HCT116 (cell line): Measurements from ENCODE around the gene ZWILCH. TPM values are rescaled to one million over a fixed set of nuclear protein-coding genes. Genes with fewer than 3 reads are reported as not detected.
A peak's percentile ranks its signal among the peaks of the same experiment; 100 is the strongest.

ENCODE experiments used
- ATAC-seq: fragments of 200-7000 bp; cut with Tn5 transposase; 2 replicates; pipeline ENCODE4 v1.9.1; 2020; ENCODE audit warnings: mild to moderate bottlenecking, moderate library complexity
- BruUV-seq: library from RNA; stranded (reverse); fragments of 400-500 nt; replicated peaks from 2 replicates; lab custom pipeline; 2021; lab: Mats Ljungman, UMichigan
- CTCF ChIA-PET: fragments of 300-600 bp; sonication (Branson Sonifier 250); formaldehyde crosslinking; loops from one replicate; lab custom pipeline; 2021; ENCODE audit warnings: antibody characterized with exemption; lab: Charles Lee
- POLR2A ChIA-PET: fragments of 300-600, 350-600 bp; sonication (Branson Sonifier 250); formaldehyde crosslinking; loops from one replicate; lab custom pipeline; 2021; ENCODE audit warnings: antibody characterized with exemption; lab: Charles Lee
- RAD21 ChIA-PET, 2 experiments: fragments of 300-600 bp; sonication (Branson Sonifier 250); formaldehyde crosslinking; loops; one replicate each; lab custom pipeline; 2023; ENCODE audit warnings: low total read pairs in 2 of 2; ENCODE audit not compliant: uncharacterized antibody in 2 of 2, unreplicated experiment in 2 of 2, low non-redundant PET in 1 of 2; lab: Charles Lee
- DNase-seq: peaks from one replicate; pipeline ENCODE4 v3.0.0-alpha.2; 2010; ENCODE audit warnings: low read depth, low spot score
- H2AFZ ChIP-seq: fragments of 200-600 bp; shearing (Covaris generic), sonication (generic); 2 replicates; pipeline ENCODE4 v1.6.1; 2017; ENCODE audit warnings: low read depth, mixed run types, mixed read lengths, antibody characterized with exemption, low read length; ENCODE audit not compliant: poor library complexity, severe bottlenecking
- H3K27ac ChIP-seq: 2 replicates; pipeline ENCODE4 v1.5.1; 2012; ENCODE audit warnings: low read depth, low read length
- H3K27me3 ChIP-seq: fragments of 200-600 bp; sonication (generic); 2 replicates; pipeline ENCODE4 v1.6.1; 2016; ENCODE audit warnings: mixed run types, low read length, mixed read lengths; ENCODE audit not compliant: insufficient read depth
- H3K36me3 ChIP-seq, 2 experiments: fragments of 200-500 bp in 1 of 2; fragments of 200-600 bp in 1 of 2; sonication (Bioruptor generic) in 1 of 2; sonication (generic) in 1 of 2; 2 replicates each; pipeline versions ENCODE4 v1.5.1 to v1.6.1; 2014 to 2016; ENCODE audit warnings: low read length in 2 of 2, inconsistent platforms in 1 of 2, mixed read lengths in 1 of 2, mixed run types in 1 of 2; ENCODE audit not compliant: insufficient read depth in 2 of 2, control insufficient read depth in 1 of 2
- H3K4me1 ChIP-seq, 2 experiments: fragments of 200-600 bp in 1 of 2; sonication (generic) in 1 of 2; 2 replicates each; pipeline versions ENCODE4 v1.5.1 to v1.6.1; 2012 to 2017; ENCODE audit warnings: low read length in 2 of 2, inconsistent platforms in 1 of 2, mild to moderate bottlenecking in 1 of 2, mixed read lengths in 1 of 2, mixed run types in 1 of 2, moderate library complexity in 1 of 2; ENCODE audit not compliant: insufficient read depth in 2 of 2, control insufficient read depth in 1 of 2
- H3K4me2 ChIP-seq: fragments of 200-600 bp; sonication (generic); 2 replicates; pipeline ENCODE4 v1.6.1; 2017; ENCODE audit warnings: mixed run types, low read length, mixed read lengths
- H3K4me3 ChIP-seq, 2 experiments: fragments of 200-600 bp in 1 of 2; sonication (generic) in 1 of 2; replicated peaks in 1 of 2; 2 replicates each; pipeline ENCODE4 v1.5.1; 2011 to 2016; ENCODE audit warnings: low read length in 2 of 2, control low read depth in 1 of 2, low read depth in 1 of 2, mild to moderate bottlenecking in 1 of 2, mixed read lengths in 1 of 2, mixed run types in 1 of 2
- H3K79me2 ChIP-seq: fragments of 200-600 bp; sonication (generic); 2 replicates; pipeline ENCODE4 v1.6.1; 2017; ENCODE audit warnings: mild to moderate bottlenecking, mixed run types, low read length, moderate library complexity, mixed read lengths; ENCODE audit not compliant: insufficient read depth
- H3K9ac ChIP-seq: fragments of 200-600 bp; sonication (generic); 2 replicates; pipeline ENCODE4 v1.6.1; 2016; ENCODE audit warnings: low read length, mixed read lengths
- H3K9me2 ChIP-seq: fragments of 200-600 bp; sonication (generic), shearing (Covaris generic); 2 replicates; pipeline ENCODE4 v1.6.1; 2017; ENCODE audit warnings: mixed run types, mild to moderate bottlenecking, moderate library complexity; ENCODE audit not compliant: insufficient read depth
- H3K9me3 ChIP-seq, 2 experiments: fragments of 200-500 bp in 1 of 2; fragments of 200-600 bp in 1 of 2; sonication (Bioruptor generic) in 1 of 2; sonication (generic) in 1 of 2; 2 replicates each; pipeline ENCODE4 v1.6.1; 2014 to 2017; ENCODE audit warnings: low read length in 2 of 2, mixed read lengths in 2 of 2, inconsistent platforms in 1 of 2, low read depth in 1 of 2, mild to moderate bottlenecking in 1 of 2, mixed run types in 1 of 2, moderate library complexity in 1 of 2; ENCODE audit not compliant: control insufficient read depth in 1 of 2, insufficient read depth in 1 of 2
- H4K20me1 ChIP-seq: fragments of 200-600 bp; sonication (generic), shearing (Covaris generic); 2 replicates; pipeline ENCODE4 v1.6.1; 2017; ENCODE audit warnings: mixed run types, mild to moderate bottlenecking, moderate library complexity; ENCODE audit not compliant: insufficient read depth
- ATF3 ChIP-seq: IDR thresholded peaks from 2 replicates; pipeline ENCODE4 v1.6.1; 2012
- CBX3 ChIP-seq: IDR thresholded peaks from 2 replicates; pipeline ENCODE4 v1.6.1; 2012; ENCODE audit warnings: low read depth
- CEBPB ChIP-seq: IDR thresholded peaks from 2 replicates; pipeline ENCODE4 v1.6.1; 2012; ENCODE audit warnings: low read depth
- EGR1 ChIP-seq: IDR thresholded peaks from 2 replicates; pipeline ENCODE4 v1.6.1; 2012; ENCODE audit warnings: low read depth
- ELF1 ChIP-seq: IDR thresholded peaks from 2 replicates; pipeline ENCODE4 v1.6.1; 2012; ENCODE audit warnings: low read depth, borderline replicate concordance
- EZH2 ChIP-seq: fragments of 200-600 bp; sonication (generic); IDR thresholded peaks from 2 replicates; pipeline ENCODE4 v1.6.1; 2017; ENCODE audit warnings: antibody characterized with exemption, mixed run types
- EZH2phosphoT487 ChIP-seq: fragments of 200-600 bp; IDR thresholded peaks from 2 replicates; pipeline ENCODE4 v1.6.1; 2018; ENCODE audit warnings: antibody characterized with exemption, borderline replicate concordance
- FOSL1 ChIP-seq: IDR thresholded peaks from 2 replicates; pipeline ENCODE4 v1.6.1; 2012; ENCODE audit warnings: low read depth
- JUND ChIP-seq: IDR thresholded peaks from 2 replicates; pipeline ENCODE4 v1.6.1; 2012
- POLR2A ChIP-seq: IDR thresholded peaks from 2 replicates; pipeline ENCODE4 v1.7.0; 2011; ENCODE audit warnings: borderline replicate concordance; ENCODE audit not compliant: insufficient read depth, insufficient read length; ENCODE audit errors: extremely low read depth
- POLR2AphosphoS5 ChIP-seq: IDR thresholded peaks from 2 replicates; pipeline ENCODE4 v1.6.1; 2011; ENCODE audit warnings: mild to moderate bottlenecking, low read depth, low read length, moderate library complexity
- REST ChIP-seq: IDR thresholded peaks from 2 replicates; pipeline ENCODE4 v1.6.1; 2012; ENCODE audit warnings: low read depth
- SIN3A ChIP-seq: IDR thresholded peaks from 2 replicates; pipeline ENCODE4 v1.6.1; 2012; ENCODE audit warnings: low read depth
- SP1 ChIP-seq: IDR thresholded peaks from 2 replicates; pipeline ENCODE4 v1.6.1; 2012; ENCODE audit warnings: low read depth
- SRF ChIP-seq: IDR thresholded peaks from 2 replicates; pipeline ENCODE4 v1.6.1; 2012; ENCODE audit warnings: low read depth
- TCF7L2 ChIP-seq: IDR thresholded peaks from 2 replicates; pipeline ENCODE4 v1.7.0; 2011; ENCODE audit warnings: borderline replicate concordance, inconsistent platforms; ENCODE audit not compliant: insufficient read depth, insufficient read length; ENCODE audit errors: extremely low read depth
- YY1 ChIP-seq: IDR thresholded peaks from 2 replicates; pipeline ENCODE4 v1.6.1; 2011; ENCODE audit warnings: low read length, low read depth, moderate library complexity, mild to moderate bottlenecking; ENCODE audit not compliant: insufficient replicate concordance; ENCODE audit errors: extremely low read depth
- ZNF274 ChIP-seq: fragments of 200-500 bp; sonication (Bioruptor generic); IDR thresholded peaks from 2 replicates; pipeline ENCODE4 v1.6.1; 2014; ENCODE audit warnings: mild to moderate bottlenecking, low read depth, low read length, inconsistent platforms
- intact Hi-C: fragments of 100-400 bp; cut with micrococcal nuclease; formaldehyde crosslinking; loops from 2 replicates; pipeline ENCODE4 v1.10.0; 2022
- total RNA-seq: library from RNA; stranded (reverse); gene quantifications from one replicate; pipeline ENCODE4 v1.2.1, GENCODE V29; 2021; ENCODE audit not compliant: unreplicated experiment
- TF ChIP-seq, protein P1 (sequence below): IDR thresholded peaks from 2 replicates; pipeline ENCODE4 v1.6.1; 2011; ENCODE audit warnings: mild to moderate bottlenecking, low read length, moderate library complexity; ENCODE audit not compliant: insufficient replicate concordance; ENCODE audit errors: extremely low read depth
- TF ChIP-seq, protein P2 (sequence below), 3 experiments: fragments of 200-600 bp in 1 of 3; sonication (generic) in 1 of 3; IDR thresholded peaks in 2 of 3; conservative IDR thresholded peaks in 1 of 3; 2 replicates each; pipeline ENCODE4 v1.5.1; 2012 to 2017; ENCODE audit warnings: low read depth in 2 of 3, low read length in 2 of 3, antibody characterized with exemption in 1 of 3, borderline replicate concordance in 1 of 3, control low read depth in 1 of 3, mild to moderate bottlenecking in 1 of 3, mixed read lengths in 1 of 3, mixed run types in 1 of 3, moderate library complexity in 1 of 3; ENCODE audit not compliant: insufficient read depth in 1 of 3
- TF ChIP-seq, protein P3 (sequence below): IDR thresholded peaks from 2 replicates; pipeline ENCODE4 v1.6.1; 2012

ZWILCH gene
- total RNA-seq, 1 experiment from 2014 or later: 25.8 TPM

GRCh38 chr15:66461917-66462316 is 43.2 kb upstream of the ZWILCH start:
- H3K4me1 ChIP-seq: peaks cover 31 to 51% of the 10 kb centered on the region in 2 experiments
- H3K4me2 ChIP-seq: peak overlapping the region; percentile 60
- H3K36me3 ChIP-seq: no peaks in the 10 kb centered on the region
- H3K9me3 ChIP-seq: no peaks in the 10 kb centered on the region
- H3K27ac ChIP-seq: peak overlapping the region; percentile 58; the same call in 1 of the 2 replicates
- TF ChIP-seq EGR1 (peak; percentile 47; the same call in 1 of the 2 replicates), POLR2AphosphoS5 (no peak), CBX3 (0 out of 2 replicates have a peak, but pooled peaks have one; percentile 12), TCF7L2 (no peak), SIN3A (no peak), JUND (no peak), YY1 (no peak), SP1 (no peak; the same call in 1 of the 2 replicates), EZH2 (no peak), CEBPB (peak; percentile 65), ZNF274 (no peak), EZH2phosphoT487 (no peak), POLR2A (no peak), REST (no peak), SRF (no peak), FOSL1 (peak; percentile 59), ATF3 (no peak), ELF1 (no peak)
- TF ChIP-seq, protein P1, sequence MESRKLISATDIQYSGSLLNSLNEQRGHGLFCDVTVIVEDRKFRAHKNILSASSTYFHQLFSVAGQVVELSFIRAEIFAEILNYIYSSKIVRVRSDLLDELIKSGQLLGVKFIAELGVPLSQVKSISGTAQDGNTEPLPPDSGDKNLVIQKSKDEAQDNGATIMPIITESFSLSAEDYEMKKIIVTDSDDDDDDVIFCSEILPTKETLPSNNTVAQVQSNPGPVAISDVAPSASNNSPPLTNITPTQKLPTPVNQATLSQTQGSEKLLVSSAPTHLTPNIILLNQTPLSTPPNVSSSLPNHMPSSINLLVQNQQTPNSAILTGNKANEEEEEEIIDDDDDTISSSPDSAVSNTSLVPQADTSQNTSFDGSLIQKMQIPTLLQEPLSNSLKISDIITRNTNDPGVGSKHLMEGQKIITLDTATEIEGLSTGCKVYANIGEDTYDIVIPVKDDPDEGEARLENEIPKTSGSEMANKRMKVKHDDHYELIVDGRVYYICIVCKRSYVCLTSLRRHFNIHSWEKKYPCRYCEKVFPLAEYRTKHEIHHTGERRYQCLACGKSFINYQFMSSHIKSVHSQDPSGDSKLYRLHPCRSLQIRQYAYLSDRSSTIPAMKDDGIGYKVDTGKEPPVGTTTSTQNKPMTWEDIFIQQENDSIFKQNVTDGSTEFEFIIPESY: no peak
- TF ChIP-seq, protein P2, sequence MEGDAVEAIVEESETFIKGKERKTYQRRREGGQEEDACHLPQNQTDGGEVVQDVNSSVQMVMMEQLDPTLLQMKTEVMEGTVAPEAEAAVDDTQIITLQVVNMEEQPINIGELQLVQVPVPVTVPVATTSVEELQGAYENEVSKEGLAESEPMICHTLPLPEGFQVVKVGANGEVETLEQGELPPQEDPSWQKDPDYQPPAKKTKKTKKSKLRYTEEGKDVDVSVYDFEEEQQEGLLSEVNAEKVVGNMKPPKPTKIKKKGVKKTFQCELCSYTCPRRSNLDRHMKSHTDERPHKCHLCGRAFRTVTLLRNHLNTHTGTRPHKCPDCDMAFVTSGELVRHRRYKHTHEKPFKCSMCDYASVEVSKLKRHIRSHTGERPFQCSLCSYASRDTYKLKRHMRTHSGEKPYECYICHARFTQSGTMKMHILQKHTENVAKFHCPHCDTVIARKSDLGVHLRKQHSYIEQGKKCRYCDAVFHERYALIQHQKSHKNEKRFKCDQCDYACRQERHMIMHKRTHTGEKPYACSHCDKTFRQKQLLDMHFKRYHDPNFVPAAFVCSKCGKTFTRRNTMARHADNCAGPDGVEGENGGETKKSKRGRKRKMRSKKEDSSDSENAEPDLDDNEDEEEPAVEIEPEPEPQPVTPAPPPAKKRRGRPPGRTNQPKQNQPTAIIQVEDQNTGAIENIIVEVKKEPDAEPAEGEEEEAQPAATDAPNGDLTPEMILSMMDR (IDR thresholded peaks at IDR 0.05 in 2 of 3, conservative IDR thresholded peaks at IDR 0.05 in 1 of 3; ENCODE audit: borderline replicate concordance in 1 of 3, insufficient read depth in 1 of 3, low read depth in 2 of 3, low read length in 2 of 3): no peak
- TF ChIP-seq, protein P3, sequence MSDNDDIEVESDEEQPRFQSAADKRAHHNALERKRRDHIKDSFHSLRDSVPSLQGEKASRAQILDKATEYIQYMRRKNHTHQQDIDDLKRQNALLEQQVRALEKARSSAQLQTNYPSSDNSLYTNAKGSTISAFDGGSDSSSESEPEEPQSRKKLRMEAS: no peak
- no peak for DNase-seq
- H2AFZ ChIP-seq: no peak overlapping the region
- no peaks in the 10 kb centered on the region for H3K27me3 ChIP-seq
- H3K79me2 ChIP-seq: no peaks in the 10 kb centered on the region
- peak overlapping the region; percentile 29 for H3K9ac ChIP-seq
- intact Hi-C loops: no loop called here
- no peaks in the 10 kb centered on the region for H4K20me1 ChIP-seq
- CTCF ChIA-PET: no interaction called here
- ATAC-seq: peak; percentile 57
- no TSS peak for BruUV-seq
- POLR2A ChIA-PET: interaction anchor here (1.5 kb wide), 1 partner anchor 9 kb away, joined by 7 read pairs; no protein-coding TSS in a partner anchor
- RAD21 ChIA-PET: interaction anchor here in 1 of 2 experiments (0.6 to 0.7 kb wide), 2 partner anchors 157 to 666 kb away, joined by 3 to 4 read pairs; no protein-coding TSS in a partner anchor
- H3K9me2 ChIP-seq: no peaks in the 10 kb centered on the region
- peak overlapping the region in 1 of 2 experiments; percentile 0; a peak in 1 of 4 replicates for H3K4me3 ChIP-seq
